ENCODE results near the gene BHLHA9.
"Not testable (repeated sequence)": the region's sequence is repeated elsewhere in the genome, so short reads cannot be mapped to it uniquely, and the experiment has no call there.

Gene BHLHA9

GRCh38 chr17:1301546-1301945 is 31.3 kb downstream of the BHLHA9 start:
- TF ChIP-seq CTCF (conservative IDR thresholded peaks at IDR 0.05) = no peak
- no peak for TF ChIP-seq ZFX (IDR thresholded peaks at IDR 0.05)
- no peak overlapping the region for H3K27ac ChIP-seq

DNA sequence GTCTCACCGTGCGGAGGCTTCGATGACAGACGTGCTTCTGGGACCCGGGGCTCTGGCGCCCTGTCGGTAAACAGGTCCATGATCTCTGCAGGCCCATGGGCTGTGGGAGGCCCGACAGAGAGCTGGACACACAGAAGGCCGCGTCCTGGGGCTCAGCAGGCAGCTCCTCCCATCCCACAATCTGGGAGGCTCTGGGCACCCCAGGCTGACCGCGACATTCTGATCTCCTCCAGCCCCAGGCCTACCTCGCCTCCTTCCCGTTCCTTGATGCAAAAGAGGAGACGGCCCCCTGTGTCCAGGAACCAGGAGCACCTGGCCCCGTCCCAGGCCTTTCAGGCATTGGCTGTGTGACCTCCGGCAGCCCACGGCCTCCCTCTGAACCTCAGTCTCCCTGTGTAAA is 32.5 kb downstream of the BHLHA9 start:
- no peak overlapping the region for H3K27ac ChIP-seq
- no peak for TF ChIP-seq ZFX (IDR thresholded peaks at IDR 0.05)
- TF ChIP-seq CTCF (conservative IDR thresholded peaks at IDR 0.05) = no peak

GRCh38 chr17:1304522-1304921 is 34.3 kb downstream of the BHLHA9 start:
- H3K27ac ChIP-seq = no peak overlapping the region
- TF ChIP-seq ZFX (IDR thresholded peaks at IDR 0.05) (no peak), CTCF (conservative IDR thresholded peaks at IDR 0.05) (no peak)

GRCh38 chr17:1304962-1305563 is 34.8 kb downstream of the BHLHA9 start:
- no peak overlapping the region for H3K27ac ChIP-seq
- TF ChIP-seq CTCF (conservative IDR thresholded peaks at IDR 0.05) (no peak), ZFX (IDR thresholded peaks at IDR 0.05) (no peak)

- H3K27ac ChIP-seq = not testable (repeated sequence)
Measured at GRCh38 chr17:1307829-1308228, 37.6 kb downstream of the BHLHA9 start.

DNA sequence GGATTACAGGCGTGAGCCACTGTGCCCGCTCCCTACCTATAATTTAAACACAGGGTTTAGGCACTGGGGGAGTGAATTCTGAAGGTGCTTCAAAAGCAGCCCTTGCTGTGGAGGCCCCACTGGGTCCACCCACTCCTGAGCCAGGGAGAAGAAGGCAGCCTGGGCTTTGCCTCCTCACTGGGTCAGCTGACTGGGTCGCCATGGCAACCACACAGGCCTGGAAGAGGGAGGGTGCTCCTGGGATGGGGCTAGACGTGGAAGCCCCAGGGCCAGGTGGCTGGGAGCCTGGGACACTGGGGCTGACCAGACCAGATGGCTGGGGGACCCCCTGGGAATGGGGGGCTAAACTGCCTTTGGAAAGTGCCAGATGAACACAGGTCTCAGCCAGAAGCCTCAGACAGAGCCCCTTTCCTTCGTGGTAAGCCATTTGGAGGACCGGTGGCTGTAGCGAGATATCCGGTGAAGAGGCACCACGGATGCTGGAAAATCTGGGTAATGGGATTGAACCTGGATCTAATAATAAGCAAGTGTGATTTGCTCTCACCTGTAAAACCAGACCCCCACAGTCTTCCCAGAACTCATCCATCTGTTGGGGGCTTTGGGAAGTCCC is 42.1 kb downstream of the BHLHA9 start:
- no peak overlapping the region for H3K27ac ChIP-seq
- TF ChIP-seq CTCF (conservative IDR thresholded peaks at IDR 0.05) (no peak), ZFX (IDR thresholded peaks at IDR 0.05) (no peak)

DNA sequence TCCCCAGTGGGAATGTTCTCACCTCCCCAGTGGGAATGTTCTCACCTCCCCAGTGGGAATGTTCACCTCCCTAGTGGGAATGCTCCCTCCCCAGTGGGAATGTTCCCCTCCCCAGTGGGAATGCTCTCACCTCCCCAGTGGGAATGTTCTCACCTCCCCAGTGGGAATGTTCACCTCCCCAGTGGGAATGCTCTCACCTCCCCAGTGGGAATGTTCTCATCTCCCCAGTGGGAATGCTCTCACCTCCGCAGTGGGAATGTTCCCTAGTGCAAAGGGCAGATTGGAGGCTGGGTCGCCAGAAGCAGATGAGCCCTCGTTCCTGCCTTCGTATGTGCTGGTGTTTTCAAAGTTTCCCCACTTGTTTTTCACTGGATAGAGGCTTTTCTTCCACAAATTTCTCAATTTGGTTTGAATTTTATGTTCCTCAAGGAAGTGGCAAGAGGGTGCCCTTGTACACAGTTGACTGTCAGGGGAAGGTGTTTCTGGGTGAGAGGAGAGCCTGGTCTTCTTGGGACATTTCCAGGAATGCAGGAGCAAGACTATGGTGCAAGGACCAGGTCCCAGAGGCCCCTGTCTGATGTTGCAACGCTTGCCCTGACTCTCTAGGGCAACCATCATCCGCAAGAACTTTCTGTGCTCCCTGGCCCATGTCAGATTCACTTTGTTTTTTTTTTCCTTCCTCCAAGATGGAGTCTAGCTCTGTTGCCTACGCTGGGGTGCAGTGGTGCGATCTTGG is 43.2 kb downstream of the BHLHA9 start:
- no peak overlapping the region for H3K27ac ChIP-seq
- TF ChIP-seq CTCF (conservative IDR thresholded peaks at IDR 0.05) (no peak), ZFX (IDR thresholded peaks at IDR 0.05) (no peak)

Measured in C4-2B (cell line).